Glutamatergic neuron (in vitro differentiated cells): ENCODE results near the gene SRGAP3. TPM values are rescaled to one million over a fixed set of nuclear protein-coding genes. Genes with fewer than 3 reads are reported as not detected.
A peak's percentile ranks its signal among the peaks of the same experiment; 100 is the strongest.

Source experiments
- DNase-seq: peaks from one replicate; pipeline ENCODE4 v3.0.0; 2022
- H3K27ac Mint-ChIP-seq: one replicate; pipeline ENCODE4 v1.8.0; 2020; ENCODE audit warnings: mild to moderate bottlenecking, mixed read lengths, inconsistent platforms; ENCODE audit not compliant: unreplicated experiment
- H3K27me3 Mint-ChIP-seq: one replicate; pipeline ENCODE4 v1.8.0; 2020; ENCODE audit warnings: mild to moderate bottlenecking, moderate library complexity, mixed read lengths, inconsistent platforms; ENCODE audit not compliant: unreplicated experiment
- H3K36me3 Mint-ChIP-seq: one replicate; pipeline ENCODE4 v1.8.0; 2020; ENCODE audit warnings: mild to moderate bottlenecking, mixed read lengths, inconsistent platforms; ENCODE audit not compliant: unreplicated experiment
- H3K4me1 Mint-ChIP-seq: one replicate; pipeline ENCODE4 v1.8.0; 2020; ENCODE audit warnings: mild to moderate bottlenecking, low read depth, mixed read lengths, inconsistent platforms; ENCODE audit not compliant: unreplicated experiment
- H3K4me3 Mint-ChIP-seq: one replicate; pipeline ENCODE4 v1.8.0; 2020; ENCODE audit warnings: mild to moderate bottlenecking, mixed read lengths, inconsistent platforms; ENCODE audit not compliant: unreplicated experiment
- H3K9me3 Mint-ChIP-seq: one replicate; pipeline ENCODE4 v1.8.0; 2020; ENCODE audit warnings: mild to moderate bottlenecking, moderate library complexity, mixed read lengths, inconsistent platforms; ENCODE audit not compliant: unreplicated experiment
- CTCF ChIP-seq: fragments of 200-600 bp; sonication (generic); IDR thresholded peaks from one replicate; pipeline ENCODE4 v1.5.0; 2021; ENCODE audit not compliant: partially characterized antibody, unreplicated experiment
- total RNA-seq: library from RNA; stranded (reverse); fragmentation: NEBNext Ultra II Directional; extraction: Animal tissue kit (Norgen Biotek cat#: 25700); gene quantifications from one replicate; pipeline ENCODE4 v1.2.1, GENCODE V29; 2021; ENCODE audit not compliant: unreplicated experiment

Gene SRGAP3
- total RNA-seq, 1 donor from 2014 or later, result 197 TPM

GRCh38 chr3:8996681-8997121 lies 252.7 kb downstream of the SRGAP3 start:
- peaks cover 30% of the 10 kb centered on the region for H3K4me1 Mint-ChIP-seq
- no peak overlapping the region for H3K4me3 Mint-ChIP-seq
- no peaks in the 10 kb centered on the region for H3K36me3 Mint-ChIP-seq
- TF ChIP-seq CTCF, result peak; percentile 29
- peak; percentile 50 for DNase-seq
- H3K9me3 Mint-ChIP-seq, result peaks cover 7% of the 10 kb centered on the region
- H3K27ac Mint-ChIP-seq, result peak overlapping the region; percentile 64
- H3K27me3 Mint-ChIP-seq, result peaks cover 7% of the 10 kb centered on the region

- peak overlapping the region; percentile 64 for H3K27ac Mint-ChIP-seq
- peaks cover 31% of the 10 kb centered on the region for H3K4me1 Mint-ChIP-seq
- TF ChIP-seq CTCF, result no peak
- H3K27me3 Mint-ChIP-seq, result peaks cover 7% of the 10 kb centered on the region
- no peak overlapping the region for H3K4me3 Mint-ChIP-seq
- peaks cover 7% of the 10 kb centered on the region for H3K9me3 Mint-ChIP-seq
- H3K36me3 Mint-ChIP-seq, result no peaks in the 10 kb centered on the region
- no peak for DNase-seq
These were observed 253.2 kb downstream of the SRGAP3 start for GRCh38 chr3:8996216-8996615.

- Mint-ChIP-seq H3K27ac (peak overlapping the region; percentile 5), H3K4me3 (no peak overlapping the region), H3K4me1 (peaks cover 34% of the 10 kb centered on the region), H3K9me3 (peaks cover 7% of the 10 kb centered on the region), H3K36me3 (no peaks in the 10 kb centered on the region), H3K27me3 (peaks cover 7% of the 10 kb centered on the region)
- no peak for DNase-seq
- no peak for TF ChIP-seq CTCF
These were observed 255.2 kb downstream of the SRGAP3 start for GRCh38 chr3:8994226-8994625.

- no peak overlapping the region for H3K27ac Mint-ChIP-seq
These were observed 256.1 kb downstream of the SRGAP3 start for GRCh38 chr3:8993331-8993730.

DNA sequence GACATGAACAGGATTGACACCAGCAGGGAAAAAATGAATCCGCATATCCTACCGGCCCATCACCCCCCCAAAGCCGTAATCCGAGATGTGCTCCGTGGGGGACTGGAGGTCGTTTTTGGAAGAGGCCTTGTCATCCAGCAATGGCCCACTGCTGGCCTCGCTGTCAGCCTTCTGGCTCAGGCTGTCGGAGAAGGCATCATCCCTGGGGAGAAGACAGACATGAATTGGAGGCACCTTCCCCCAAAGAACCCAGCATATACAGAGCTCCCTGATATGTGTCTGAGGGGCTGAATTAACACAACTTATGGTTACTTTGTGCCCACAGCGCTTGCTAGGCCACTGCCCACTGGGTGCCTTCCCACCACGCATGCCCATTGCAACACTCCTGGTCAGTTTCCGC lies 256.6 kb downstream of the SRGAP3 start:
- no peak overlapping the region for H3K27ac Mint-ChIP-seq
- peaks cover 7% of the 10 kb centered on the region for H3K9me3 Mint-ChIP-seq
- peaks cover 10% of the 10 kb centered on the region for H3K27me3 Mint-ChIP-seq
- H3K4me3 Mint-ChIP-seq, result no peak overlapping the region
- DNase-seq, result peak; percentile 41
- no peaks in the 10 kb centered on the region for H3K36me3 Mint-ChIP-seq
- TF ChIP-seq CTCF, result no peak
- peaks cover 47% of the 10 kb centered on the region for H3K4me1 Mint-ChIP-seq

More at GRCh38 chr3:8993331-8993730, 256.1 kb downstream of the SRGAP3 start:
- no peak for TF ChIP-seq CTCF
- Mint-ChIP-seq H3K27me3 (peaks cover 7% of the 10 kb centered on the region), H3K36me3 (no peaks in the 10 kb centered on the region), H3K4me3 (no peak overlapping the region), H3K4me1 (peaks cover 43% of the 10 kb centered on the region), H3K9me3 (peaks cover 7% of the 10 kb centered on the region)
- no peak for DNase-seq
